ENCODE data around the gene ZFHX3. TPM values are rescaled to one million over a fixed set of nuclear protein-coding genes. Genes with fewer than 3 reads are reported as not detected.

The ZFHX3 gene
- total and polyA plus RNA-seq, 2 donors (not counting 1 experiment from before 2014, with no cell fraction given), result 4.7 to 7.3 TPM

DNA sequence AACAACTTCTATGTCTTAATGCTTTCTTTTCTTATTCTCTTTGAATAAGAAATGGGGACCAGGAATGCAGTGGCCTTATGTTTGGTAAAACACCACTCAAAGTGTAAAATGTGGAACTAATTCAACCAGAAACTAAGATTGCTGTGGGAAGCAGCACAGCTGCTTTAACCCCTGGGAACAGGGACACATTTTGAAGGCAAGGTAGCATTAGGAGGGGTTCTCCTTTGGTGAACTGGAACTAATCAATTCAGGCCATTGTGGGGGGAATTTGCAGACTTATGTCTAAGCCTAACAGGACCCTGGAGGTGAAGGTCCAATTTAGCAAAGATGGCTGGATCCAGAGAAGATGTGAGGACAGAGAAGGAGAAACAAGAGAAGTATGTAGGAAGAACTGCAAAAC lies 256.1 kb downstream of the ZFHX3 start:
- no peak for DNase-seq (ENCODE audit: low read depth in 2 of 2)
- Histone ChIP-seq H3K4me3 (replicated peaks in 1 of 4; ENCODE audit: control extremely low read depth in 1 of 4, insufficient read depth in 1 of 4, low read depth in 3 of 4, low read length in 4 of 4) (no peak overlapping the region), H4K20me1 (ENCODE audit: control insufficient read depth, extremely low read depth, insufficient read depth, low read length) (no peaks in the 10 kb centered on the region), H2AFZ (ENCODE audit: low read length) (no peak overlapping the region), H3K27ac (ENCODE audit: insufficient read depth, low read length) (no peak overlapping the region), H3K9ac (ENCODE audit: insufficient read depth, low read length) (no peak overlapping the region), H3K79me2 (ENCODE audit: control insufficient read depth, insufficient read depth, low read length) (peaks cover 1% of the 10 kb centered on the region), H3K27me3 (ENCODE audit: control insufficient read depth, insufficient read depth, low read length) (no peaks in the 10 kb centered on the region), H3K4me1 (ENCODE audit: control insufficient read depth, extremely low read depth, insufficient read depth, low read length) (peaks cover 9% of the 10 kb centered on the region), H3K36me3 (ENCODE audit: control insufficient read depth, insufficient read depth, low read length) (peaks cover 22% of the 10 kb centered on the region), H3K4me2 (ENCODE audit: extremely low read depth, insufficient read depth, low read length) (no peak overlapping the region), H3K9me3 (ENCODE audit: control insufficient read depth, insufficient read depth, low read depth, low read length) (no peaks in the 10 kb centered on the region)
- TF ChIP-seq EZH2 (IDR thresholded peaks at IDR 0.05; ENCODE audit: low read length, missing control alignments), result no peak
- TF ChIP-seq CTCF (conservative IDR thresholded peaks at IDR 0.05 in 1 of 2, IDR thresholded peaks at IDR 0.05 in 1 of 2; ENCODE audit: low read depth in 1 of 2, low read length in 2 of 2), result no peak

DNA sequence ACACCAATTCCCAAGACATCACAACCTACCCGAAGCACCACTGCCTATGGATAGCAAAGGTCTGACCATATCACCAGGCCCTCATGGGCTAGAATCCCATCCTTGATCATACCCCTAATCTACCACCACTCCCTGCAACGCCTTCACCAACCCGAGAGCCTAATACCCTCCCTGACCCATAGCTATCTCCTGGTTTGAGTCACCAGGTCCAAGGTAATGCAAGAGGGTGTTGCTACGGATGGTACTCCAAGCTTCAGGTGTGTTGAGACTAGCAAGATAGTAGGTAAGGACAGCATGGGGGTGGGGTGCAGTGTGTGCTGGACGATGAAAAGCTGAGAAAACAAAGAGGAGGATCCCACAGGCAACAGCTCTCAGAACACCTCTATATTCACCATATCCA lies 258.0 kb downstream of the ZFHX3 start:
- no peaks in the 10 kb centered on the region for H3K9me3 ChIP-seq (ENCODE audit: control insufficient read depth, insufficient read depth, low read depth, low read length)
- peaks cover 21% of the 10 kb centered on the region for H3K36me3 ChIP-seq (ENCODE audit: control insufficient read depth, insufficient read depth, low read length)
- no peaks in the 10 kb centered on the region for H4K20me1 ChIP-seq (ENCODE audit: control insufficient read depth, extremely low read depth, insufficient read depth, low read length)
- H2AFZ ChIP-seq (ENCODE audit: low read length), result no peak overlapping the region
- H3K9ac ChIP-seq (ENCODE audit: insufficient read depth, low read length), result no peak overlapping the region
- H3K4me2 ChIP-seq (ENCODE audit: extremely low read depth, insufficient read depth, low read length), result no peak overlapping the region
- TF ChIP-seq CTCF (conservative IDR thresholded peaks at IDR 0.05 in 1 of 2, IDR thresholded peaks at IDR 0.05 in 1 of 2; ENCODE audit: low read depth in 1 of 2, low read length in 2 of 2) (no peak), EZH2 (IDR thresholded peaks at IDR 0.05; ENCODE audit: low read length, missing control alignments) (no peak)
- H3K4me3 ChIP-seq (replicated peaks in 1 of 4; ENCODE audit: control extremely low read depth in 1 of 4, insufficient read depth in 1 of 4, low read depth in 3 of 4, low read length in 4 of 4), result no peak overlapping the region
- no peak for DNase-seq (ENCODE audit: low read depth in 2 of 2)
- H3K79me2 ChIP-seq (ENCODE audit: control insufficient read depth, insufficient read depth, low read length), result peaks cover 1% of the 10 kb centered on the region
- H3K27me3 ChIP-seq (ENCODE audit: control insufficient read depth, insufficient read depth, low read length), result no peaks in the 10 kb centered on the region
- H3K4me1 ChIP-seq (ENCODE audit: control insufficient read depth, extremely low read depth, insufficient read depth, low read length), result peaks cover 14% of the 10 kb centered on the region
- H3K27ac ChIP-seq (ENCODE audit: insufficient read depth, low read length), result no peak overlapping the region

DNA sequence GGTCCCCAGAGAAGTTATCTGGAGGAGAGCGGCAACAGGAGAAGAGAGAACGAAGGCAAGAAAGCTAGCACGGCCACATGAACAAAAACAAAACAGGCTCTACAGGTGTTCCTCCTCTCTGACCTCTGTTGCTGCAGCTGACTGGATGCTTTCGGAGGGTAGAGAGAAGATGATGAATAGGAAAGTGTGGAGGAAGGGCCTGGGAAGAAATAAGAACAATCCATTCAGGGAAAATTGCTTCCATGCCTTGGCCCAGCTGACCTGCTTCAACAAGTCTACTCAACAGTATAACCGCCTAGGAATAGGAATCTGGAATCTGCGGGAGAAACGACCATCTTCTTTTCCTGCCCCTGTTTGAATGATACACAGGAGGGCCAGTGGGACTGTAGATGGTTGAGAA lies 258.5 kb downstream of the ZFHX3 start:
- Histone ChIP-seq H2AFZ (ENCODE audit: low read length) (no peak overlapping the region), H3K27ac (ENCODE audit: insufficient read depth, low read length) (no peak overlapping the region), H3K4me2 (ENCODE audit: extremely low read depth, insufficient read depth, low read length) (no peak overlapping the region), H4K20me1 (ENCODE audit: control insufficient read depth, extremely low read depth, insufficient read depth, low read length) (no peaks in the 10 kb centered on the region), H3K9me3 (ENCODE audit: control insufficient read depth, insufficient read depth, low read depth, low read length) (no peaks in the 10 kb centered on the region), H3K4me3 (replicated peaks in 1 of 4; ENCODE audit: control extremely low read depth in 1 of 4, insufficient read depth in 1 of 4, low read depth in 3 of 4, low read length in 4 of 4) (no peak overlapping the region), H3K4me1 (ENCODE audit: control insufficient read depth, extremely low read depth, insufficient read depth, low read length) (peaks cover 14% of the 10 kb centered on the region), H3K36me3 (ENCODE audit: control insufficient read depth, insufficient read depth, low read length) (peaks cover 16% of the 10 kb centered on the region), H3K79me2 (ENCODE audit: control insufficient read depth, insufficient read depth, low read length) (peaks cover 1% of the 10 kb centered on the region), H3K9ac (ENCODE audit: insufficient read depth, low read length) (no peak overlapping the region), H3K27me3 (ENCODE audit: control insufficient read depth, insufficient read depth, low read length) (no peaks in the 10 kb centered on the region)
- DNase-seq (ENCODE audit: low read depth in 2 of 2), result no peak
- TF ChIP-seq CTCF (conservative IDR thresholded peaks at IDR 0.05 in 1 of 2, IDR thresholded peaks at IDR 0.05 in 1 of 2; ENCODE audit: low read depth in 1 of 2, low read length in 2 of 2) (no peak), EZH2 (IDR thresholded peaks at IDR 0.05; ENCODE audit: low read length, missing control alignments) (no peak)

Data from fibroblast of lung (primary cell).